Measurements from ENCODE around the gene RPLP1.

- TF ChIP-seq MYNN (tag by site-specific recombination; IDR thresholded peaks at IDR 0.05; ENCODE audit: borderline replicate concordance) (no peak), ZNF658 (tag by site-specific recombination; IDR thresholded peaks at IDR 0.05) (no peak), HOXD13 (CRISPR knock-in tag; IDR thresholded peaks at IDR 0.05; ENCODE audit: borderline replicate concordance) (no peak), ZNF311 (tag by site-specific recombination; IDR thresholded peaks at IDR 0.05; ENCODE audit: borderline replicate concordance) (no peak), ZNF473 (tag by site-specific recombination; IDR thresholded peaks at IDR 0.05) (no peak), ZNF558 (tag by site-specific recombination; IDR thresholded peaks at IDR 0.05) (no peak), REST (tag by site-specific recombination; IDR thresholded peaks at IDR 0.05) (no peak), ZBTB17 (tag by site-specific recombination; IDR thresholded peaks at IDR 0.05) (no peak), CTCF (tag by site-specific recombination; IDR thresholded peaks at IDR 0.05) (no peak), ZNF138 (tag by site-specific recombination; IDR thresholded peaks at IDR 0.05; ENCODE audit: borderline replicate concordance) (no peak), YY1 (tag by site-specific recombination; IDR thresholded peaks at IDR 0.05) (no peak), ZNF239 (tag by site-specific recombination; IDR thresholded peaks at IDR 0.05) (no peak)
Measured at GRCh38 chr15:69415381-69415780, 37.2 kb upstream of the RPLP1 start.

All from HEK293 (cell line).